ENCODE data around the gene NFYC.
"Not testable (repeated sequence)": the region's sequence is repeated elsewhere in the genome, so short reads cannot be mapped to it uniquely, and the experiment has no call there.

Gene NFYC

DNA sequence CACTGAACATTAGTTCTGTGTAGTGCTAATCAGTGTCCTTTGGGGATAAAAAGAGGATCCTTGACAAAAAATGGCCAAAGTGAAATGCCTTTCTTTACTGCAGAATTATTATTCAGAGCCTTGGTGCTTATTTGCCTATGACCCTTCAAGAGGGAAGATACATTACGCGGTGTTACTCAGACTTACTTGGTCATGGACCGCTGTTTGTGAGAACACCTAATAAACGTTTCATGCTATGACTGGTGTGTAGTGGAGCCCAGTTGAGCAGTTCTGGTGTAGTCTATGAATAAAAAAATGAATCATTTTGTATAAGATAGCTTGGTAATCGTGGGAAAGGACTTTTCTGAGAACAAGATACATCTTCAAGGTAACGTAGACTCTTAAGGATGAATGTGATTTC, 8.3 kb downstream of the NFYC start:
- H3K4me1 ChIP-seq (ENCODE audit: insufficient read depth, low read length, poor library complexity, severe bottlenecking): peaks cover 62% of the 10 kb centered on the region

DNA sequence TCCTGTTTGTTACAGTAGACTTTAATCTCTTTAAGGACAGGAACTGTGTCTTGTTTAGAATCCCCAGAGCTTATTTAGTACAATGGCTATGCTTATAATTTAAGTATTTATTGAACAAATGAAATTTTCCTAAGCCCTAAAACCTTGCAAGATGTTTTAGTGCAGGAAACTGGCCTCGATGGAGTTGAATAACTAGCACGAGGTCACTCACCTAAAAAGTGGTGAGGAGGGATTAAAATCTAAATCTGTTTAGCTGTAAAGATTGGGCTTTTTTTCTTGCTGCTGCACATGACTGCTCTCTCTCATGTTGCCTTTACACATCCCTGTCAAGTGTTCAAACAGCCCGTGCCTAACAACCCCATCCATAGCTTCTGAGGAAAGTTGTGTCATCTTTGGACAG, 10.2 kb downstream of the NFYC start:
- Histone ChIP-seq H3K9me3 (ENCODE audit: insufficient read depth, low read depth, low read length) (no peaks in the 10 kb centered on the region), H3K4me3 (ENCODE audit: low read length, poor library complexity, severe bottlenecking) (no peak overlapping the region), H3K79me2 (ENCODE audit: insufficient read depth, low read length) (peaks cover 100% of the 10 kb centered on the region), H2AFZ (ENCODE audit: low read length) (no peak overlapping the region), H4K20me1 (ENCODE audit: insufficient read depth, low read length, poor library complexity, severe bottlenecking) (peaks cover 14% of the 10 kb centered on the region), H3F3A (ENCODE audit: low read depth) (no peaks in the 10 kb centered on the region), H3K4me2 (ENCODE audit: low read depth, low read length, poor library complexity, severe bottlenecking) (peak overlapping the region; percentile 28), H3K4me1 (ENCODE audit: insufficient read depth, low read length, poor library complexity, severe bottlenecking) (peaks cover 51% of the 10 kb centered on the region), H3K9me2 (replicated peaks; ENCODE audit: low read depth, low read length) (no peaks in the 10 kb centered on the region), H3K9ac (ENCODE audit: low read depth, low read length, poor library complexity, severe bottlenecking) (no peak overlapping the region), H3K27me3 (ENCODE audit: insufficient read depth, low read length, poor library complexity, severe bottlenecking) (no peaks in the 10 kb centered on the region), H3K36me3 (ENCODE audit: insufficient read depth, low read length) (no peaks in the 10 kb centered on the region)
- no peak for TF ChIP-seq EZH2phosphoT487 (IDR thresholded peaks at IDR 0.05; ENCODE audit: borderline replicate concordance)
- TF ChIP-seq, protein P1, sequence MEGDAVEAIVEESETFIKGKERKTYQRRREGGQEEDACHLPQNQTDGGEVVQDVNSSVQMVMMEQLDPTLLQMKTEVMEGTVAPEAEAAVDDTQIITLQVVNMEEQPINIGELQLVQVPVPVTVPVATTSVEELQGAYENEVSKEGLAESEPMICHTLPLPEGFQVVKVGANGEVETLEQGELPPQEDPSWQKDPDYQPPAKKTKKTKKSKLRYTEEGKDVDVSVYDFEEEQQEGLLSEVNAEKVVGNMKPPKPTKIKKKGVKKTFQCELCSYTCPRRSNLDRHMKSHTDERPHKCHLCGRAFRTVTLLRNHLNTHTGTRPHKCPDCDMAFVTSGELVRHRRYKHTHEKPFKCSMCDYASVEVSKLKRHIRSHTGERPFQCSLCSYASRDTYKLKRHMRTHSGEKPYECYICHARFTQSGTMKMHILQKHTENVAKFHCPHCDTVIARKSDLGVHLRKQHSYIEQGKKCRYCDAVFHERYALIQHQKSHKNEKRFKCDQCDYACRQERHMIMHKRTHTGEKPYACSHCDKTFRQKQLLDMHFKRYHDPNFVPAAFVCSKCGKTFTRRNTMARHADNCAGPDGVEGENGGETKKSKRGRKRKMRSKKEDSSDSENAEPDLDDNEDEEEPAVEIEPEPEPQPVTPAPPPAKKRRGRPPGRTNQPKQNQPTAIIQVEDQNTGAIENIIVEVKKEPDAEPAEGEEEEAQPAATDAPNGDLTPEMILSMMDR (conservative IDR thresholded peaks at IDR 0.05; ENCODE audit: low read length): no peak

More for the DNA sequence above, 8.3 kb downstream of the NFYC start:
- Histone ChIP-seq H3F3A (ENCODE audit: low read depth) (no peaks in the 10 kb centered on the region), H4K20me1 (ENCODE audit: insufficient read depth, low read length, poor library complexity, severe bottlenecking) (peaks cover 16% of the 10 kb centered on the region), H3K9ac (ENCODE audit: low read depth, low read length, poor library complexity, severe bottlenecking) (peak overlapping the region; percentile 2), H3K9me3 (ENCODE audit: insufficient read depth, low read depth, low read length) (no peaks in the 10 kb centered on the region), H3K79me2 (ENCODE audit: insufficient read depth, low read length) (peaks cover 100% of the 10 kb centered on the region), H3K4me2 (ENCODE audit: low read depth, low read length, poor library complexity, severe bottlenecking) (no peak overlapping the region), H2AFZ (ENCODE audit: low read length) (no peak overlapping the region), H3K36me3 (ENCODE audit: insufficient read depth, low read length) (no peaks in the 10 kb centered on the region), H3K4me3 (ENCODE audit: low read length, poor library complexity, severe bottlenecking) (no peak overlapping the region), H3K27me3 (ENCODE audit: insufficient read depth, low read length, poor library complexity, severe bottlenecking) (no peaks in the 10 kb centered on the region), H3K9me2 (replicated peaks; ENCODE audit: low read depth, low read length) (no peaks in the 10 kb centered on the region)
- TF ChIP-seq, protein P1 (conservative IDR thresholded peaks at IDR 0.05; ENCODE audit: low read length): no peak
- TF ChIP-seq EZH2phosphoT487 (IDR thresholded peaks at IDR 0.05; ENCODE audit: borderline replicate concordance): no peak

- H2AFZ ChIP-seq (ENCODE audit: low read length); H3F3A ChIP-seq (ENCODE audit: low read depth); H3K27me3 ChIP-seq (ENCODE audit: insufficient read depth, low read length, poor library complexity, severe bottlenecking); H4K20me1 ChIP-seq (ENCODE audit: insufficient read depth, low read length, poor library complexity, severe bottlenecking); H3K9me3 ChIP-seq (ENCODE audit: insufficient read depth, low read depth, low read length); H3K9me2 ChIP-seq (replicated peaks; ENCODE audit: low read depth, low read length); H3K4me3 ChIP-seq (ENCODE audit: low read length, poor library complexity, severe bottlenecking); H3K36me3 ChIP-seq (ENCODE audit: insufficient read depth, low read length): not testable (repeated sequence)
- Histone ChIP-seq H3K79me2 (ENCODE audit: insufficient read depth, low read length) (peaks cover 98% of the 10 kb centered on the region), H3K4me2 (ENCODE audit: low read depth, low read length, poor library complexity, severe bottlenecking) (peak overlapping the region; percentile 15), H3K4me1 (ENCODE audit: insufficient read depth, low read length, poor library complexity, severe bottlenecking) (peaks cover 41% of the 10 kb centered on the region), H3K9ac (ENCODE audit: low read depth, low read length, poor library complexity, severe bottlenecking) (peak overlapping the region; percentile 0)
These were observed 11.3 kb downstream of the NFYC start for GRCh38 chr1:40702810-40703209.

DNA sequence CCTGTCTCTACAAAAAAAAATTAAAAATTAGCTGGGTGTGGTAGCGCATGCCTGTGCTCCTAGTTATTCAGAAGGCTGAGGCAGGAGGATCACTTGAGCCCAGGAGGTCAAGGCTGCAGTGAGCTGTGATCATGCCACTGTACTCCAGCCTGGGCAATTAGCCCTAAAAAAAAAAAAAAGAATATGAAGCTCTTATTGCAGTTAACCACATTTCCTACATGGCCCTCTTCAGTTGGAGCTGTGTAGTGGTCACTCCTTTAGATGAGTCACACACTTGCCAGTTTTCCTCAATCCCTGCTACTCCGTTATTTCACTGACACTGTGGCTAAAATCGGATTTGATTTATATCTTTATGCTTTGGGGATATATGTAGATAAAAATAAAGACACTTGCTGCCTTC, 11.8 kb downstream of the NFYC start:
- H3K9ac ChIP-seq (ENCODE audit: low read depth, low read length, poor library complexity, severe bottlenecking): peak overlapping the region; percentile 0
- no peaks in the 10 kb centered on the region for H3K9me2 ChIP-seq (replicated peaks; ENCODE audit: low read depth, low read length)
- H2AFZ ChIP-seq (ENCODE audit: low read length): no peak overlapping the region
- H4K20me1 ChIP-seq (ENCODE audit: insufficient read depth, low read length, poor library complexity, severe bottlenecking): peaks cover 2% of the 10 kb centered on the region
- H3K4me2 ChIP-seq (ENCODE audit: low read depth, low read length, poor library complexity, severe bottlenecking): peak overlapping the region; percentile 15
- no peak overlapping the region for H3K4me3 ChIP-seq (ENCODE audit: low read length, poor library complexity, severe bottlenecking)
- no peaks in the 10 kb centered on the region for H3K9me3 ChIP-seq (ENCODE audit: insufficient read depth, low read depth, low read length)
- no peak for TF ChIP-seq EZH2phosphoT487 (IDR thresholded peaks at IDR 0.05; ENCODE audit: borderline replicate concordance)
- TF ChIP-seq, protein P1 (conservative IDR thresholded peaks at IDR 0.05; ENCODE audit: low read length): no peak
- H3K4me1 ChIP-seq (ENCODE audit: insufficient read depth, low read length, poor library complexity, severe bottlenecking): peaks cover 44% of the 10 kb centered on the region
- H3K36me3 ChIP-seq (ENCODE audit: insufficient read depth, low read length): no peaks in the 10 kb centered on the region
- no peaks in the 10 kb centered on the region for H3F3A ChIP-seq (ENCODE audit: low read depth)
- H3K79me2 ChIP-seq (ENCODE audit: insufficient read depth, low read length): peaks cover 98% of the 10 kb centered on the region
- no peaks in the 10 kb centered on the region for H3K27me3 ChIP-seq (ENCODE audit: insufficient read depth, low read length, poor library complexity, severe bottlenecking)
